RKO (cell line): ENCODE measurements around the gene UHRF2.
"Not testable (repeated sequence)": the region's sequence is repeated elsewhere in the genome, so short reads cannot be mapped to it uniquely, and the experiment has no call there.

Source experiments
- DNase-seq: peaks from one replicate; pipeline ENCODE4 v3.0.0-alpha.2; 2016; ENCODE audit warnings: low spot score

The UHRF2 gene

DNA sequence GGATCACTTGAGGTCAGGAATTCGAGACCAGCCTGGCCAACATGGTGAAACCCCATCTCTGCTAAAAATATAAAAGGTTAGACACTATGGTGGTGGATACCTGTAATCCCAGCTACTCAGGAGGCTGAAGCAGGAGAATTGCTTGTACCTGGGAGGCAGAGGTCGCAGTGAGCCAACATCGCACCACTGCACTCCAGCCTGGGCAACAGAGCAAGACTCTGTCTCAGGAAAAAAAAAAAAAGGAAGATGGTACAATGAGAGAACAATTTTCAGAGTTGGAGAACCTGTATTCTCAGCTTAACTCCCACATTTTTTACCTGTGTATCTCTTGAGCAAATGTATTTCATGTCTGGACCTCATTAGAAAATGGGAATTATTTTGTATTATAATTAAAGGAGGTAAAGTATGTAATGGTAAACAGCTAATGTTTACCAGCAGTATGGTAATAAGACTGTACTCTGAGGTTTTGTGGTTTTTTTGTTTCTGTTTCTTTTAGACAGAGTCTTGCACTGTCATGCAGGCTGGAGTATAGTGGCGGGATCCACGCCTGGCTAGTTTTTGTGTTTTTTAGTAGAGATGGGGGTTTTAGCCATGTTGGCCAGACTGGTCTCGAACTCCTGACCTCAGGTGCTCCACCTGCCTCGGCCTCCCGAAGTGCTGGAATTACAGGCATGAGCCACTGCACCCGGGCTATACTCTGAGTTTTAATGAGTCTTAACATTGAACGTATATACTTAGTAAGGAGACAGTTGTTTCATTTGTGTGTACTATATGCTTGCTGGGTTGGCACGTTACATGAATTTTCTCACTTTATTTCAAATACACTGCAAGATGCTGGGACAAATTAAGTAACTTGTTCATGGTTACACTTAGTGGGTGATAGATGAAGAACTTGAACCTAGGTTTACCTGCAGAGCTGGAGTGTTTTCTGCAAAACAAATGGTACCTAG is 16.2 kb downstream of the UHRF2 start:
- DNase-seq = no peak

DNA sequence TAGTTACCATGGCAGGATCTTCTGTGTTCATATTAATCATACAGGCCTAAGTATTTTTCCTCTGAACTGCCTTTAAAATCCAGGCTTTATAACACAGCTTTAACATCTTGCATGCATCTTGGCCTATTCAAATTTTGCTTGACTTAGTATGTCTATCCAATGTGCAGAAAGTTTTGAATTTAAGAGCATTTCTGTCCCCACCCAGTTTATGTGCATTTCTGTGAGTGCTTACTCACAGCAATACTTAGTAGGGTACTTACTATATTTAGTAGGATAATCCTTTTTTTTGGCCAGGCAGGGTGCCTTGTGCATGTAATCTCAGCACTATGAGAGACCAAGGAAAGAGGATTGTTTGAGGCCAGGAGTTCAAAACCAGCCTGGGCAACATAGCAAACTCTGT is 18.0 kb downstream of the UHRF2 start:
- no peak for DNase-seq

DNA sequence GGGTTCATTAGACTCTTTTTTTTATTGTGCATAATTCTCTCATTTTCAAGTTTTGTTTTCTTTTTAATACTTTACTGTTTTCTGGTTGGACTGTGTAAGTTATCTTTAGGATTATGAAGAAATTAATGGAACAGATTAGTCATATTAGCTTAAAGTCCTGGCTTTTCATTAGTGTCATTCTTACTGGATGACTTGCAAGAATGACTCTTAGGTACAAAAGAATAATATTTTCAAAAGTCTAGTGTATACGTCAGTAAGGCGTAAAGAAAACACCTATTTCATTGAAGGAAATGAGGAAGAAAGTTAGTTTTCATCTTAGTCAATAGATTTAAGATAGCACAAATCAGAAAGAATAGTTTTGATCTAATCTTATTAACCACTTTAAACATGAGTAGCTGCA is 20.4 kb downstream of the UHRF2 start:
- peak; percentile 22 for DNase-seq

DNA sequence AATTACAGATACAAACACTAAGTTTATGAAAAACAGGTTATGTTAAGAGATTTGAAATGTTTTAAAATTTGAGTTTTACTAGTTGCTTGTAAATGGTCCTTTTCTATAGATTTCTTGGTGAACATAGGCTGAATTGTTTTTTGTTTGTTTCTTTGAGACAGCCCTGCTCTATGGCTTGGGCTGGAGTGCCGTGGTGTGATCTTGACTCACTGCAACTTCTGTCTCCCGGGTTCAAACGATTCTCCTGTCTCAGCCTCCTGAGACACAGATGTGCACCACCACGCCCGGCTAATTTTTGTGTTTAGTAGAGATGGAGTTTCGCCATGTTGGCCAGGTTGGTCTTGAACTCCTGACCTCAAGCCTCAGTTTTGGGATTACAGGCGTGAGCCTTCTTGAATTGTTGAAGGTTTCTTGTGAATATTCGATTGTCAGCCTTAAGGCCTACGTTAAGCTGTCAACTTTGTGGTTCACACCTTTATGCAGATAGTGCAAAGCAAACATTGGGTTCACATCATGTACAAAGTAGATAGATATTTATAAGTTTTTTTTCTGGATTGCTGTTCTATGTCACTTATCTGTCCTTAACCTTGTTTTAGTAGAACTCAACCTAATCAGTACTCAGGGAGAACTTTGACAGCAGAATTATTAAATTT is 26.2 kb downstream of the UHRF2 start:
- no peak for DNase-seq

DNA sequence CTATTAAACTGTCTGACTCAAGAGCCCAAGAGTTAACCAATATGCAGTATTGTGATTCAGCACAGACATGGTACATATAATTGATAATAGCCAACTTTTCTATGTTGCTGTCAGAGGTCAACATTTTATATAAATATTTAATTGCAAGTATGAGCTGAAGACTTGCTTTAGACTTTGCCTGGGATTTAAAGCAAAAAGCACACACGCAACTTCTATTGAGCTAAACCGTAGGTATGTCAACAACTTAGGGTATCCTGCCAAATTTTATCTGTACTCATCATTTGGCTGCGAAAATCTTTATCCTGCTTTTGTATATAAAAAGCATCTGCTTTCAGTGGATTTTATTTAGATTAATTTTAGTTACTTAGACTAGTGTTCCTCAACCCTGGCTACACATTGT is 27.4 kb downstream of the UHRF2 start:
- no peak for DNase-seq

DNA sequence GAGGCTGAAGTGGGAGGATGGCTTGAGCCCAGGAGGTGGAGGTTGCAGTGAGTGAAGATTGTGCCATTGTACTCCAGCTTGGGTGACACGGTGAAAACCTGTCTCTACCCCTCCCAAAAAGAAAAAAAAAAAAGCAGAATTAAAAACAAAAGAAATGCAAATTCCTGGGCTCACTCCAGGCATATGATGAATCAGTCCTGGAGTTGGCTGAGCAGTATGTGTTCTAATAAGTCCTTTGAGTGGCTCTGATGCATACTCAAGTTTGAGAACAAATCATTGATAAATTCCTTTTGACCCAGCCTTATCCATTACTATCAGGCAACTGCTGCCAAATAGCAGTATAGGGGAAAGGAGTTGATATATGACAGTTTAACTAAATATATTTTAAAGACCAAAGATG is 28.3 kb downstream of the UHRF2 start:
- DNase-seq = no peak

DNA sequence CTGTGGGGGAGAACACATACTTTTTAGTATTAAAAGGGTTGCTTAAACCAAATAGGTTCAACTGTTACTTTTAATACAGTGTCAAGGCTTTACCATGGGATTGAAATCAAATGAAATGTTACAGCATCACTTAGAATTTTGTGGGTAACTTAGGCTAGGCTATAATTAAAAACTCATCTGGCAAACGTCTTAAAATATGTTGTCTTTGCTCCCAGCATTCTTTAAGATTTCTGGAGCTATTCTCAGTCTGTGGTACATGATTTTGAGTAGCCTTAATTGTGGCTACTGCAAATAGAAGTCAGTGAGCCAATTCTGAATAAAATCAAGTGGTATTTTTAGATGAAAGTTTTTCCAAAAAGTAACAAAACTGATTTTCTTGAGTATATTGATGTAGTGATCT is 30.7 kb downstream of the UHRF2 start:
- no peak for DNase-seq

DNA sequence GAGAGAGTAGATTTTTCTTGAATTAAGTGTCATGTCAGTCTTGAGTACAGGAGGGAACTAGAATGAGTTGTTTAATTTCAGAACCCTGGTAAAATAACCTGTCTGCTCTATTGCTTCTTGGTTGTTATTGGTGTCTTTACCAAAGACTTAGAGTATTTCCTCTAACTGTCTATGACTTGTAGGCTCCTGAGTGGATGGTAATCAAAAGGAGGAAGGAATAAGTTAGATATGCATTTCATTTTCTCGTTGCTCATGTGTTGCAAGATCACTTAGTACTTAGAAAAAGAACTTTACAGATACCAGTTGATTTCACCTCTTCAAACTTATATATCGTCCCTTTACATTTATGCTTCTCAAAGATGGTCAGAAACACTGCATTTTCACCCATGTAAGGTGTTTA is 31.1 kb downstream of the UHRF2 start:
- DNase-seq = no peak

DNA sequence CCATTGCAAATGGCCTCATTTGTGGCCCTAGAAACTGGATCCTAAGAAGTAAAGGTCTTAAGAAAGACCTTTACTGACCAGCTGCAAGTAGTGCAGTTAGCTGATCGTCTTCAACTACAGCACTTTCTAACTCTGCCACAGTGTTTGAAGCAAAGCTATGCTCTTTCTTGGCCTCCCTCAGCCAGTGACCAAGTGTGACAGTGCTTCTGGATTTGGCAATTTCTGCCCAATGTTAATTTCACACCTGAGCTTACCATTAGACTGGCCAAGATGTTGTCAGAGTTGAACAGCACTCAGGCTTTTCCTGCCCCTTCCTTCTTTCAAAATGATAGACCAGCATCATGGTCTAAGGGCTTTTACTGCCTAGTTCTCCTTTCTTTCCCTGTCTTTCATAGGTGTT is 36.1 kb downstream of the UHRF2 start:
- no peak for DNase-seq

DNA sequence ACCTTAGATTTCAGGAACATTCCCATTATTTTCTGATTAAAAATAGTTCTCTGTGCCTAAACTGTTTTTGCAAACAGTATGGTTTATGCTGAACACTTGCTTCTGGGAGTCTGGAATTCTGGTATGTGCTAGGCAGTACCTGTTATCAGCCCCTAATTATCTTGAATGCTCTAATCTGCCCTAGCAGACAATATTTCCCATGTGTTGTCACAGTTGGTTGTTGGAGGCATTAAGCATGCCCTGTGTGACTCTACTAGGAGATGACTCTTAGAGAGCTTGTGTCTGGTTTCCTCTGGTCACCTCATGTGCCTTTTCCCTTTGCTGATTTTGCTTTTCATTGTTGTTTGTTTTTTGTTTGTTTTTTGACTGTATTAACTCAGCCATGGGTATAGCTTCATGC is 36.6 kb downstream of the UHRF2 start:
- no peak for DNase-seq

DNA sequence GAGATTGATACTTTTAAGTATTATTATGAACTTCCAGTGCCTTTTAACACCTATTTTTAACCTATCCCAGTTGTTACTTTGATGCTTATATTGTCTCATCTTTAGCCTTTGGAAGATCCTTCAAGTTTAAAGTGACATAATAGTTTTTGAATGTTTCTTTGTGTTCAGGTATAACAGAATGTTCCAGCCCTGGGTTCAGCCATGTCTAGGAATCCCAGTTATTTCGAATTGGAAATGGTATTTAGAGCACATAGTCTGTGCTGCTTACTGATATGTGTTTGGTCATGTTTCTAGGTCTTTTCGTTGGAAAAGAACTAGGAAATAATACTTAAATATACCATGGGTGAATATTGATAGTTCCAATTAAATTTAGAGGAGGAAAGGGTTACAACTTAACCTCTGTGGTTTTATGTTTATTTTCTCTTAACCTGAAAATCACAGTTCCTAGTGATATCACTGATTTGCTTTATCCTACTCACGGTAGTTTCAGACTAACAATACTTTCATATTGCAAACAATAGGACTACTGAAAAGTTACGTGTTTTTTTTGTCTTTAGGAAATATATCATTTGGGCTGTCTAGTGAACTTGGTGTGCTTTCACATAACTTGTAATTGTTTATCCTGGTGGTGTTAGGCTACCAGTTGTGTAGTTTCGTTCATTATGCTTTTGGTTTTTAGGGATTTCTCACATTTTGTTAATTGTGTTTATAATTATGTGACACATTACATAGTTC is 37.8 kb downstream of the UHRF2 start:
- DNase-seq = no peak

DNA sequence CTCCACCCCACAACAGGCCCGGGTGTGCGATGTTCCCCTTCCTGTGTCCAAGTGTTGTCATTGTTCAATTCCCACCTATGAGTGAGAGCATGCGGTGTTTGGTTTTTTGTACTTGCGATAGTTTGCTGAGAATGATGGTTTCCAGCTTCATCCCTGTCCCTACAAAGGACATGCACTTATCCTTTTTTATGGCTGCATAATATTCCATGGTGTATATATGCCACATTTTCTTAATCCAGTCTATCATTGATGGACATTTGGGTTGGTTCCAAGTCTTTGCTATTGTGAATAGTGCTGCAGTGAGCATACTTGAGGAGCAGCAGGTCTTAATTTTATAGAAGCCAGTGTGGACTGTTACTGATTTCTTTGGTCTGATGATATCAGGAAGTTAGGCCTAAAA is 42.3 kb downstream of the UHRF2 start:
- DNase-seq = not testable (repeated sequence)

DNA sequence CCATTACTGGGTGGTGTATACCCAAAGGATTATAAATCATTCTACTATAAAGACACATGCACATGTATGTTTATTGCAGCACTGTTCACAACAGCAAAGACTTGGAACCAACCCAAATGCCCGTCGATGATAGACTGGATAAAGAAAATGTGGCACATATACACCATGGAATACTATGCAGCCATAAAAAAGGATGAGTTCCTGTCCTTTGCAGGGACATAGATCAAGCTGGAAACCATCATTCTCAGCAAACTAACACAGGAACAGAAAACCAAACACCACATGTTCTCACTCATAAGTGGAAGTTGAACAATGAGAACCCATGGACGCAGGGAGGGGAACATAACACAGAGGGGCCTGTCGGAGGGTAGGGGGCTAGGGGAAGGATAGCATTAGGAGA is 45.7 kb downstream of the UHRF2 start:
- DNase-seq = not testable (repeated sequence)

DNA sequence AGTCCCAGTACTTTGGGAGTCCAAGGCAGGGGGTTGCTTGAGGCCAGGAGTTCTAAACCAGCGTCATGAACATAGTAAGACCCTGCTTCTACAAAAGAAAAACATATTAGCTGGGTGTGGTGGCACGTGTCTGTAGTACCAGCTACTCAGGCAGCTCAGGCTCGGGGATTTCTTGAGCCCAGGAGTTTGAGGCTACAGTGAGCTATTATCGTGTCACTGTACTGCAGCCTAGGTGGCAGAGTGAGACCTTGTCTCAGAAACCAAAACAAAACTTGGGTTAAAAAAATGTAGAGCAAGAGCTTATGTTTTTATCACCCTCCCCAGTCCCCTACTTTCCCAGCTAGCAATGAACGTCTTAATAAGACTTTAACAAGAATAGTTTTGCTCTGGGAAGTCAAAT is 46.7 kb downstream of the UHRF2 start:
- DNase-seq = no peak

DNA sequence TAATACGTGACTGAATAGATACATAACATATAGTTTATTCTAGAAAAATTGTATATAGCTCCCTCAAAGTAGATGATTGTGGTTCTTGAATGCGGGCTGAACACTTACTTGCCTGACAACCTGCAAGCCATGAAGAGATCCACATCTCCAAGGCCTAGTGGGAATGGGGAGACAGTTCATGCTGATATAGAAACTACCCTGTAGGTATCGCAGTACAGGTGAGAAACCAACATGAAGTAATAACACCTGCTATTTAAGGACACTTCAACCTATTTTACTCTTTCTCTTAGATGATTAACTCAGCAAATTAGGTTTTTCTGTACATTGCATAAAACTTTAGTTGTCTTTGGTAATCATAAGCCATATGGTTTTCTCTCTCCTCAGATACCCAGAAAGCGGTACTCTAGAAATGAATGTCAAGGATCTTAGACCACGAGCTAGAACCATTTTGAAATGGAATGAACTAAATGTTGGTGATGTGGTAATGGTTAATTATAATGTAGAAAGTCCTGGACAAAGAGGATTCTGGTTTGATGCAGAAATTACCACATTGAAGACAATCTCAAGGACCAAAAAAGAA is 47.3 kb downstream of the UHRF2 start:
- DNase-seq = no peak

DNA sequence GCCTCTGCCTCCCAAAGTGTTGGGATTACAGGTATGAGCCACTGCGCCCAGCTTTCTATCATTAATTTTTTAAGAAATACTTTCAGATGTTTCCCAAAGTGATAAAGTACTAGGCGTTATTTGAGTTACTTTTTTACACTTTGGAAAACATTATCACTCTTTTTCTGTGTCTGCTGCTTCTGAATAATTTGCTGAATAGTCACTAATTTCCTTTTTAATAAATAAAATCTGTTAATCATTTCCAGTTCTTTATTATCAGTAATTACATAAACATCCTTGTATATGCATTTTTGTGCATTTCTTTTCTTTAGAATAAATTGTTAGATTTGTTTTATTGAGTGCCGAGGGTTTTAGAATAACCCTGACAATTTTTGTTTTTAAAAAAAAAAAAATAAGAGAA is 48.6 kb downstream of the UHRF2 start:
- DNase-seq = no peak

DNA sequence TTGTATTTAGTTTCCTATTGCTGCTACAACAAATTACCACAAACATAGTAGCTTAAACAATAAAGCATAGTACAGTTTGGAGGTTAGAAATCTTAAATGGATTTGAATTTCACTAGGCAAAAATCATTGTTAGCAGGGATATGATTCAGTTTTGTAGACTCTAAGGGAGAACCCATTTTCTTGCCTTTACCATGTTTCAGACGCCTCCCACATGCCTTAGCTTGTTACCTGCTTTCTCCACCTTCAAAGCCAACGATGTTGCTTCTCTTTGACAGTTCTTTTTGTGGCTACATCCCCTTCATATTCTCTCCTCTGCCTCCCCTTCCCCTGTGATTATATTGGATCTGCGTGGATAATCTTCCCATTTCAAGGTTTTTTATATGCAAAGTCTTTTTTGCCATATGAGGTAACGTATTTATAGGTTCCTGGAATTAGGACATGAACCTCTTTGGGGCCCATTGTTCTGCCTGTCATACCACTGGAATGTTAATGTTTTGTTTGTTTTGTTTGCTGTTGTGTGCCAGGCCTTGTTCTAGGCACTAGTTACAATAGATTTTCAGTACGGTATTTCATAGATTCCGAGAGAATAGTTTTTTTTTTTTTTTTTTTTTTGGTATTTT is 54.1 kb downstream of the UHRF2 start:
- DNase-seq = no peak

DNA sequence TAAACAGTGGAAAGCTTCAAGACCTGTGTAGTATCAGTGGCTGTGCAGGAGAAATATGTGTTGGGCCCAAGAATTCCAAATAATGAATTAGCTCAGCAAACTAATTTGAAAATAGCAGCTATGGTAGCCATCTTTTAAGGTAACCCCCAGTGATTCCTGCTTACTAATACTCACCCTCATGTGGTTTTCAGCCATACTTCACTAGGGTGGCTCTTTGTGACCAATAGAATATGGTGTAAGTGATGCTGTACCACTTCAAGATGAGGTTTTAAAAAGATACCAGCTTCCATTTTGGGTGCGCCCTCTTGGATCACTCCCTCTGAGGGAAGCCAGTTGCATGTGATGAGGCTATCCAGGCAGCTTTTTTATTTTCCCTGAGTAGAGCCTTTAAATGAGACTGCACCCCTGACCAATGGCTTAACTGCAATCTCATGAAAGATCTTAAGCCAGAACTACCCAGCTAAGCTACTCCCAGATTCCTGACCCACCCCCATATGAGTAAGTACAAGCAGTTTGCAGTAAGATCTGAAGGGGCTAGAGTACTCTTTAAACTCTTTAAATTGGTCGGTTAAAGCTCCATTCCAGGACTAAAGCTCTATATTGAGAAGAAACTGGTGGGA is 58.3 kb downstream of the UHRF2 start:
- no peak for DNase-seq

DNA sequence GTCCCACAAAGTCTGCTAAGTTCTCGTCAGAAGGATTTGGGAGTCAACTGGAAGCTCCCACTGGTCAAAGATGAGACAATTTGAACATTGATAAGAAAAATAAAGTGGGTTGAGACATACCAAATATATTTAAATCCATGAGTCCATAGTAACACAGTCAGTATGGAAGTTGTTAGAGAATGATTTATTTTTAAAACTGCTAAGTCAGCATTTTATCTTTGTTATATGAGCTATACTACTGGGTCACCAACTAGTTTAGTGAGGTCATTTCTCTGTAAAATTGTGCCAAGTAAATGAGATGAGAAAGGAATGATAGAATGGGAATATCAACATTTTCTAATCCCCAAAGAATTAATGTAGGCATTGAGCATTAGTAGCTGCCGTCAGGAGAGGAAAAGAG is 60.2 kb downstream of the UHRF2 start:
- DNase-seq = no peak

DNA sequence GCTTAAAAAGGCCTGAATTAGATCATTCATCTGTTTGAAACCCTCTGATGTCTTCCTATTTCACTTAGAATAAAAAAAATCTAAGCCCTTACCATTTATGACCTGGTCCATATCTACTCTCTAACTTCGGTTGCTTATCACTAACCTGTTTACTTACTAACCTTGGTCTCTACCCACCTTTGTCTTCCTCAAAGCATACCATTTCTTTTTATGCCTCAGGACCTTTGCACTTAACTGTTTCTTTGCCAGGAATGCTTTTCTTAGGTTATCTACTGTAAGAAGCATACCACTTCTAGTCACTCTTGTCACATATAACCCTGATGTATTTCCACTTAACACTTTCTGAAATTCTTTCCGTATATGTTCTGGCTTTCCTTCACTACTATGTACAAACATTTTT is 67.0 kb downstream of the UHRF2 start:
- DNase-seq = no peak

DNA sequence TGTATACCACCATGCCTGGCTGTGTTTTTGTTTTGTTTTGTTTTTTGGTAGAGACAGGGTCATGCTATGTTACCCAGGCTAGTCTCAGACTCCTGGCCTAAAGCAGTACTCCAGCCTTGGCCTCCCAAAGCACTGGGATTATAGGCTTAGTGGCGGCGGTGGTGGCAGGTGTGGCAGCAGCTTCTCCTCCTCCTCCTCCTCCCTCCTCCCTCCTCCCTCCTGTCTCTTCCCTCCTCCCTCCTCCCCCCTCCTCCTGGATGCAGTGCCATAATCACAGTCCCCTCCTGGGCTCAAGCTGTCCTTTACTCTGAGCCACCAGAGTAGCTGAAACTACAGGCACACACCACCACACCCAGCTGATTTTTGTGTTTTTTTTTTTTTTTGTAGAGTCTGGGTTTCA is 71.2 kb downstream of the UHRF2 start:
- no peak for DNase-seq

DNA sequence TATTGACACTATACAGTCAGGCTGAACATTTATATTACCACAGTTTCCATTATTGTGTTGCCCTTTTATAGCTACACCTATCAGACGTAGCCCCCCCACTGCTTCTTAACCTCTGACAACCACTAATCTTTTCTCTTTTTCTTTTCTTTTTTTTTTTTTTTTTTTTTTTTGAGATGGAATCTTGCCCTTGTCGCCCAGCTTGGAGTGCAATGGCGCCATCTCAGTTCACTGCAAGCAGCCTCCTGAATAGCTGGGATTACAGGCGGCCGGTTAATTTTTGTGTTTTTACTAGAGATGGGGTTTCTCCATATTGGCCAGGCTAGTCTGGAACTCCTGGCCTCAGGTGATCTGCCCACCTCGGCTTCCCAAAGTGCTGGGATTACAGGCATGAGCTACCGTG is 75.4 kb downstream of the UHRF2 start:
- no peak for DNase-seq
